ENCODE data around the gene TCAIM.
"Not testable (repeated sequence)": the region's sequence is repeated elsewhere in the genome, so short reads cannot be mapped to it uniquely, and the experiment has no call there.

The TCAIM gene
- 6.9 reads per million, percentile 25 among the genes with 10 or more reads in this experiment for total RNA-seq

DNA sequence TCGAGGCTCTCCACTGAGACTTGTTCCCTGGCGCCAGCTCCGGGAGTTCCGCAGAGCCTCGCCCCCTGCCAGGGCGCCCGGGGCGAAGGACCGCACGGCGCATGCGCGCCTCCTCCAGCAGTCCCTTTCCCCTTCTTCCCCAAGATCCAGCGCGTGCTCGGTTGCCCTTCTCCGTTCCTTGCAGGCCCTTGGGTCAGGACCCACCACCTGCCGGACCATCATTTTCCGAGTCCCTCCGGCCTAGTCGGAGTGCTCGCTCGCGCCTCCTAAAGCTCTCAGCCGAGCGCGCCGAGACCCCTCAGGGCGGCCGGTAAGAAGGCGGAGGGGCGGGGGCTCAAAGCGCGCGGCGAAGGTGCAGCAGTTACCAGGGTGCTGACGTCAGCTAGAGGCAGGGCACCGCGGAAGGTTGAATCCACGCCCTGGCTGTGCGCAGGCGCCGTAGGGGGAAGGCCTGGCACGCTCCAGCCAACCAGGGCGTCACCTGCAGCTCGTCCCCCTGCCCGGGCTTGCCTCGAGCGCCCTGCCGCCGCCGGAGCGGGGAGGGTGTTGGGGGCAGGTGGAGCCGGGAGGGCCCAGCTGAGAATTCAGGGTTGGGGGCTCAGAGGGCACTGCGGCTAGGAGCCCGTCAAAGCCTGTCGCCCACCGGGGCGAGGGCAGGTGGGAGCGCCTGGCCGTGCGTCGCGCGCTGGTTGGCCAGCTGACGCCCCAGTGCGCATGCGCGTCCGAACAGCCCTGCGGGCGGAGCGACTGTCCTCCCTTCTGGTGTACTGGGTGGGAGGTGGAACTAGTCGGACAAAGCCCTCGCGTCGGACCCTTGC lies at the start of gene TCAIM:
Gene TCAIM (plus strand): TSS at position 757 of the 818 bp plus-strand sequence. CDS start 16,017 bp downstream, outside the sequence.
- DNase-seq = peak; percentile 99

- DNase-seq = no peak
Observed at GRCh38 chr3:44289882-44290462, 48.6 kb upstream of the TCAIM start.

GRCh38 chr3:44292276-44292675 lies 46.3 kb upstream of the TCAIM start:
- DNase-seq = no peak

DNA sequence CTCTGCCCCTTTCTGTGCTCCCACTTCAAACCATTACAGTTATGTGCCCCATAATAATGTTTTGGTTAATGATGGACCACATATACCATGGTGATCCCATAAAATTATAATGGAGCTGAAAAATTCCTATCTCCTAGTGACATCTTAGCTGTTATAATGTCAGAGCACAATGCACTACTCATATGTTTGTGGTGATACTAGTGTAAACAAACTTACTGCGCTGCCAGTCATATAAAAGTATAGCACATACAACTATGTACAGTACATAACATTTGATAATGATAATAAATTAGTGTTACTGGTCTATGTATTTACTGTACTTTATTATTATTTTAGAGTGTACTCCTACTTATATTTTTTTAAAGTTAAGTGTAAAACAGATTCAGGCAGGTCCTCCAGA lies 45.6 kb upstream of the TCAIM start:
- DNase-seq = no peak

- DNase-seq = no peak
Observed at GRCh38 chr3:44297255-44297654, 41.3 kb upstream of the TCAIM start.

- no peak for DNase-seq
Observed at GRCh38 chr3:44301746-44302145, 36.8 kb upstream of the TCAIM start.

DNA sequence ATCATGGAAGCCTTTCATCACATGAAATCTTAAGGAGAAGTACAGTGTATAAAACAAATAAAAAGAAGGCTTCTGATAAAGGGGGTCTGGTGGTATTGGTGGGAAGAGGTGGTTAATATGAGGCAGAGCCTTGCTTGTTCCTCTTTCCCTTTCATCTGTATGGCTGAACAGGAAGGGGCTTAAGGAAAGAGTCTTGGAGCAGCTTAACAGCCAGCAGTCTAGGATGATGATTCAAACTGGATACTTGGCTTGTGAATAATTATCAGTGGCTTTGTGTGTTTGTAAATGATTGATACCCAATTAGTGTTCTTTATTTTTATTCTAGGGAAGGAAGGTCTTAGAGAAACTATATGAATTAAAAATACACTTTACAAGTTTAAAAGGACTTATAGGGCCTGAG lies 29.1 kb upstream of the TCAIM start:
- no peak for DNase-seq

- DNase-seq = no peak
Observed at GRCh38 chr3:44318891-44319311, 19.7 kb upstream of the TCAIM start.

- no peak for DNase-seq
Observed at GRCh38 chr3:44321335-44321734, 17.2 kb upstream of the TCAIM start.

- DNase-seq = peak; percentile 49
Observed at GRCh38 chr3:44323341-44323955, 15.1 kb upstream of the TCAIM start.

DNA sequence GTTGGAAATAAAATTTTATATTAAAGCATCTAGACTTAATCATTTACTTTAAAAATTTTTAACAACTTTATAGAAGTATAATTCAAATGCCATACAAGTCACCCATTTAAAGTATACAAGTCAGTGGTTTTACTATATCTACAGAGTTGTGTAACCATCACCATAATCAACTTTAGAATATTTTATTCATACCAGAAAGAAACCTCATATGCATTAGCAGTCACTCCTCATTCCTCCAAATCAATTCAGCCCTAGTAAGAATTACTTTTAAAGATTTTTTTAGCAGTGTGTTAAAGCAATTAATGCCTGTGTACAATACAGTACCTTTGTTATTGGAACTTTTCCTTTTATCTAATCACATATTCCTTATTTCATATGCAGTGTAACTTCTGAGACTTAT lies 14.0 kb upstream of the TCAIM start:
- no peak for DNase-seq

DNA sequence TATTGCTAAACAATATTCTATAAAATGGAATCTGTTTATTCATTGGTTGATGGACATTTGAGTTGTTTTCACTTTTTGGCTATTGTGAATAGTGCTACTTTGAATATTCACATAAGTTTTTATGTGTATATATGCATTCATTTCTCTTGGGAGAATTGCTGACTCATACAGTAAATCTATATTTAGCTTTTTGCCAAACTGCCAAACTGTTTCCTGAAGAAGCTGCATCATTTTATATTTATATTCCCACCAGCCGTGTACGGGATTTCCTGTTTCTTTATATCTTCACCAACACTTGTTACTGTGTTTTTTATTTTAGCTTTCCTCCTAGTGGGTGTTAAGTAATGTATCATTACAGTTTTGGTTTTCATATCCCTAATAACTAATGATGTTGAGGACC lies 12.5 kb upstream of the TCAIM start:
- DNase-seq = no peak

- no peak for DNase-seq
Observed at GRCh38 chr3:44326515-44326914, 12.1 kb upstream of the TCAIM start.

- no peak for DNase-seq
Observed at GRCh38 chr3:44329946-44330345, 8.6 kb upstream of the TCAIM start.

DNA sequence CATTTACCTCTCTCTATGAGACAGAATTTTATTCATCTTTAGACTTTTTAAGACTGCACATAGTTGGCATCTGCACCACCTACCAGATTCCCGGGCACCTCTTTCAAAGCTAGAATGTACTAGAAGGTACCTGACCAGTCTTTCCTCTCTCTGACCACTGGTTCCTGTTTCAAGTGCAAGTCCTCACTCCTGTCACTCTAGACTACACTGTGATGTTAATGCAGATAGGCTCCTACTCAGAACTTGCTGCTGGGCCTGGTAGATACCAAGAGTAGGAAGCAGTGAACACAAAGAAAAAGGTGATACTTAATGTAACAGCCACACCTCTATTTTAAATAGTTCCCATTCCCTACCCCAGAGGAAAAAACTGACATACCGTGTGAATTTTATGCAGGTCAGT lies 8.1 kb upstream of the TCAIM start:
- DNase-seq = no peak

DNA sequence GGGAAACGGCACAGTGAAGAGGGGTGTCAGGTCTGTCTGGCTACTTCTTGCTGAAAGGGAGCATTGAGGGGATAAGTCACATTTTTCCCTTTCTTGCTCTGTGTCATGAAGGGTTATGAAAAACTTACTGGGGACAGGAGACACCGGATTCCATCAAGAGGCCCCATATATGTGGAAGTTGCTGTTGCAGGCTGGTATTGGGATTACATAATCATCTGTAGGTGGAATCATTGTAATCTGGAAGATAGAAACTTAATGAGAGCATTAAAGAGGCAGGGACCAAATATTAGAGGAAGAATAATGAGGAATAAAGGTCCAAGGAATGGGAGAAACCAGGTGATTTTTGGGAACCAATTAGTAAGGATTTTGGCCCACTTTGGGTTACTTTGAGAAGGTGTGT lies 4.2 kb upstream of the TCAIM start:
- no peak for DNase-seq

- no peak for DNase-seq
Observed at GRCh38 chr3:44337248-44337785, 1.2 kb upstream of the TCAIM start.

- DNase-seq = no peak
Observed at GRCh38 chr3:44338828-44339127, 212 bp downstream of the TCAIM start.

DNA sequence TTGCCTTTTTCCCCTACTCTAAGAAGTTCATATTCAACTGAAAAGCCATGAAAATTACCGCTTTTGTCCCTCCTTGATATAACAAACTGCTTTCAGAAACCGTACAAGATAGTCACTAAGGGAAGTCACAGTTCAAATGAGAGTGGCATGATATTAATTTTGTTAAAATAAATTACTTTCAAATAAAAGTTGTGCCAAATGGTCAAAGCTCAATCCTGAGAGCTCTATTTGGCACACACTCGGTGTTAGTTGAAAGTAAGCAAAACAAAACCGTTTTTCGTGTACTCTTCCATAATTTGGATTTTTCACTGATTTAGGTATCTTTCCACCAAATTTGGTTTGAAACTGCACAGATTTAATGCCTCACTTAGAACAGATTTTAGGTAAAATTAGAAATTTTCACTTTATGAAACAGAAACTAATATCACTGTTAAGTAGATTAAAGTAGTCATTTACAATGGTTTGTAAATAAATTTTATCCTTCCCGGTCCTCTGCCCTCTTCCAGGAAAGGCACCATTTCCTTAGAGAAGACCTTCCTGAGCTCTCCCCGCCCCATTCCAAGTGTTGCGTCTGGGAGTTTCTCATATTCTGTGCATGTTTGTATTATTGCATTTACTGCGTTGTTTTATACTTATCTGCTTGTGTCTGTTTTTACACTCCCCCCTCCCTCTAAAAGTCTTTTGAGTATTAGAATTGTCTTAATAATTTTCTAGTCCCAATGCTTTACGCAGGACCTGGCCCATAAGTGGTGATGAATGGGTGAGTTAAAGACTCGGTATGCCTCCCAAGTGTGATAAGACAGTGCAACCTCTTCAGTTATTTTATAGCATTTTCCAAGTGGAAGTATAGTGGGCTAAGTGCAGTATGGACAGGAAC lies 853 bp downstream of the TCAIM start:
- DNase-seq = no peak

GRCh38 chr3:44340058-44340395 lies 1.5 kb downstream of the TCAIM start:
- DNase-seq = no peak

DNA sequence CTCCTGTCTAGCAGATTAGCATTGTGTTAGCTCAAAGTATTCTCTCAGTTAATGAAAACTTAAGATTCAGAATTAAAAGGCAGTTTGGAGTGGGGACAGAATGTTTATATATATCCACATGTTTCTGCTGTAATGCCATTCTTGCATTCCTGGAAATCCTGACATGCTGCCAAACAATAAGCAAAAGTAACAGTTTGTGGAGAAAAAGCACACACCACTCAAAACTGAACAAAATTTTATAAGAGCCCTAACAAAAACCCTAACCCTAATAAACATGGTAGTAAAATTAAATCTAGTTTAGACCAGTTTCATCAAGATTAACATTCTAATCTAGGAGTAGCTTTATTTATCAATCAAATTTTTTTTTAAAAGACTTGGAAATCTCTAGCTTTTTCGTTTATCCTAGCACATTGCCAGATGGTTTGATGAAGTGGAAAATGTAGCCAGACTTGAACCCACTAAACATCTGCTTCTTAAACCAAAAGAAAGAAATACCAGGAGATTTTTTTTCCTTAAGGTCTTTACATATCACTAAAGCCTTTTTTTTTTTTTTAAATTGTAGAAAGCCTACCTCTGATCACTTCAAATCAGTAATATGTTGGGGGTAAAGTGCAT lies 3.7 kb downstream of the TCAIM start:
- no peak for DNase-seq

GRCh38 chr3:44343421-44343820 lies 4.9 kb downstream of the TCAIM start:
- DNase-seq = no peak

GRCh38 chr3:44346590-44346989 lies 8.0 kb downstream of the TCAIM start:
- not testable (repeated sequence) for DNase-seq

Data from effector CD4-positive, alpha-beta T cell (primary cell).